GM10847 (cell line): ENCODE measurements around the gene EPS8L2.

Source experiments
- POLR2A ChIP-seq: IDR thresholded peaks from 2 replicates; pipeline ENCODE4 v1.6.1; 2011; ENCODE audit not compliant: insufficient read length; ENCODE audit errors: extremely low read depth

EPS8L2 gene

GRCh38 chr11:708511-708910 is 2.5 kb downstream of the EPS8L2 start:
- no peak for TF ChIP-seq POLR2A

DNA sequence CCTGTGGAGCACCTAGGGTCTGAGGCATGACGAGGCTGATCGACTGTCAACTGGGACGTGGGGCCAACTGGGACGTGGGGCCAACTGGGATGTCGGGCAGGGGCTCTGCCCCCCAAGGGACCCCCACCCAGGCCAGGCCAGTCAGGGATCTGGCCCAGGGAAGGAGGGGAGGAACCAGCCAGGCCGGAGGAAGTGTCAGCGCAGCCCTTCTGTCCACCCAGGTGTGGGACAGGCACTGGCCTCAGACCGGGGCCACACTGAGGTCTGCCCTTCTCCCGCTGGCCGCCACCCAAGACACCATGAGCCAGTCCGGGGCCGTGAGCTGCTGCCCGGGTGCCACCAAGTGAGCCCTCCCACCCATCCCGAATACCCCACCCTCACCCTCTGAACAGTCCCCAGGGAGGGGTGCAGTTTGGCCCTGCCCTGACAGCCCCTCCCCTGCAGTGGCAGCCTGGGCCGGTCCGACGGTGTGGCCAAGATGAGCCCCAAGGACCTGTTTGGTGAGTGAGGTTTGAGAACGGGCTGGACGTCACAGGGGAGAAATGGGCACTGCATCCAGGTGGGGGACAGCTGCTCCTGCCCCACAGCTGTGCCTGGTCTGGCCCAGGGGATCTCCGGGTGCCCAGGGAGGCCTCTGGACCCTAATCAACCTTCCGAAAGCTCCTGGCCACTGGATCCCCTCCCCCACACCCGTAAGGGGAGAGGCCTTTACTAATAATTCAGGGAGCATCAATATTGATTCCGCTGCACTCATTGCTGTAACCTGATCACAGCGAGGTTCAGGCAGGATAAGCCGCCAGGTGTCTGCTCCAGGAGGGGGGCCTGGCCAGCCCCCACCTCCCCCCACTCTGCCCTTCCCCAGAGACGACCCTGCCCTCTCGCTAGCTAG is 3.3 kb downstream of the EPS8L2 start:
- no peak for TF ChIP-seq POLR2A

DNA sequence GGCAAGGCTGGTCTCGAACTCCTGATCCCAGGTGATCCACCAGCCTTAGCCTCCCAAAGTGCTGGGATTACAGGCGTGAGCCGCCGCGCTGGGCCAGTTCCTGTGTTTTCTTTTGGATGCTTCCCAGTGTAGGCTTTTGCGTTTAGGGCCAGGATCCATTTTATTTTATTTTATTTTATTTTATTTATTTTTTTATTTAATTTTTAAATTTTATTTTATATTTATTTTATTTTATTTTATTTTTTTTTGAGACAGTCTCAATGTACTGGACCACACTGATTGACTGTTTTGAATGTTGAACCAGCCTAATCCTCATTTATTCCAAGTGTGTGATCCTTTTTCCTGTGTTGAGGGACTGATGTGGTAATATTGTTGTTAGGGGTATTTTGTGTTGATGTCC is 8.4 kb downstream of the EPS8L2 start:
- TF ChIP-seq POLR2A, result no peak

DNA sequence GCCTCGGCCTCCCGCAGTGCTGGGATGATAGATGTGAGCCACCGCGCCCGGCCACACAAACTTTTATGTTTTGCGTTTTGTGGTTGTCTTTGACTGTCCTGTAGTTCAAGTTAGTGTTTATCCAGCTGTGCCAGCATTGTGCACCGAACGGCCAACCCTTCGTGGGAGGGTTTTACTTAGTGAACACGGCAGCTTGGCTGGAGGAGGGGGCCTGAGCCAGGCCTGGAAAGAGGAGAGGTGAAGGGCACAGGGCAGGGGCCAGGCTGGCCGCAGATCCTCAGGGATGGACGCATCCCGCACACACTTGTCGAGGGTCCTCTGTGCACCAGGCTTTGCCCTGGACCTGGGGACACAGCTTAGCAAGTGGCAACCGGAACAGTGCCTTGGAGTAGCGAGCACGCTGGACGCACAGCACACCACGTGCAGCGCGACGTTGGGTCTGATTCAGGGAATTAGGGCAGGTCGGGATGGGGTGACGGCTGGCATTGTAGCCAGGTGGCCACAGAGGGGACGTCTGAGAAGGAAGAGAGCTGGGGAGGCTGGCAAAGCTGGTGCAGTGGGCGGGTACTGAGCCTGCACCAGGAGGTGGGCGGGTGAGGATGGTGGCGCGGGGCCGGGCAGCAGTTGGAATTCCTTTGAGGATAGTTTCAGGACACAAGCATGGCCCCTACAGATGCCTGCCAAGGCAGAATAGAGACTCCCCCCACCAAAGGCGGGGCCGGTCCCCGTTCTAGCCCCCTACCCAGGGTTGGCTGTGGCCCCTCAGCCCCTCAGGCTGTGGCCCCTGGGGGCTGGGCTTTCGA is 13.4 kb downstream of the EPS8L2 start:
- no peak for TF ChIP-seq POLR2A

GRCh38 chr11:720017-720641 is 14.1 kb downstream of the EPS8L2 start:
- TF ChIP-seq POLR2A, result no peak

DNA sequence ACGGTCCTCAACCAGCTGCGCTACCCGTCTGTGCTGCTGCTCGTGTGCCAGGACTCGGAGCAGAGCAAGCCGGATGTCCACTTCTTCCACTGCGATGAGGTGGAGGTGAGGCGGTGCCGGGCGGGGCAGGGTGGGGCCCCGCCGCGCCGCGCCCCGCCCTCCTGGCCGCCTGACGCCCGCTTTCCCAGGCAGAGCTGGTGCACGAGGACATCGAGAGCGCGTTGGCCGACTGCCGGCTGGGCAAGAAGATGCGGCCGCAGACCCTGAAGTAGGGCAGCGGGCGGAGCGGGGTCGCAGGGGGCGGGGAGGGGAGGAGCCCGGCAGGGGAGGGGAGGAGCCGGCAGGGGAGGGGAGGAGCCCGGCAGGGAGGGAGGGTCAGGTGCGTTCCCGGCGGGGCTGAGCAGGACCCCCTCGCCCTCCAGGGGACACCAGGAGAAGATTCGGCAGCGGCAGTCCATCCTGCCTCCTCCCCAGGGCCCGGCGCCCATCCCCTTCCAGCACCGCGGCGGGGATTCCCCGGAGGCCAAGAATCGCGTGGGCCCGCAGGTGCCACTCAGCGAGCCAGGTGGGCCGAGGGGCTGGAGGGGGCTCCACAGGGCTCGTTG is 14.7 kb downstream of the EPS8L2 start:
- TF ChIP-seq POLR2A, result no peak

GRCh38 chr11:721247-721740 is 15.3 kb downstream of the EPS8L2 start:
- TF ChIP-seq POLR2A, result no peak

- no peak for TF ChIP-seq POLR2A
These were observed 15.8 kb downstream of the EPS8L2 start for GRCh38 chr11:721741-722345.

GRCh38 chr11:722346-722811 is 16.3 kb downstream of the EPS8L2 start:
- no peak for TF ChIP-seq POLR2A

DNA sequence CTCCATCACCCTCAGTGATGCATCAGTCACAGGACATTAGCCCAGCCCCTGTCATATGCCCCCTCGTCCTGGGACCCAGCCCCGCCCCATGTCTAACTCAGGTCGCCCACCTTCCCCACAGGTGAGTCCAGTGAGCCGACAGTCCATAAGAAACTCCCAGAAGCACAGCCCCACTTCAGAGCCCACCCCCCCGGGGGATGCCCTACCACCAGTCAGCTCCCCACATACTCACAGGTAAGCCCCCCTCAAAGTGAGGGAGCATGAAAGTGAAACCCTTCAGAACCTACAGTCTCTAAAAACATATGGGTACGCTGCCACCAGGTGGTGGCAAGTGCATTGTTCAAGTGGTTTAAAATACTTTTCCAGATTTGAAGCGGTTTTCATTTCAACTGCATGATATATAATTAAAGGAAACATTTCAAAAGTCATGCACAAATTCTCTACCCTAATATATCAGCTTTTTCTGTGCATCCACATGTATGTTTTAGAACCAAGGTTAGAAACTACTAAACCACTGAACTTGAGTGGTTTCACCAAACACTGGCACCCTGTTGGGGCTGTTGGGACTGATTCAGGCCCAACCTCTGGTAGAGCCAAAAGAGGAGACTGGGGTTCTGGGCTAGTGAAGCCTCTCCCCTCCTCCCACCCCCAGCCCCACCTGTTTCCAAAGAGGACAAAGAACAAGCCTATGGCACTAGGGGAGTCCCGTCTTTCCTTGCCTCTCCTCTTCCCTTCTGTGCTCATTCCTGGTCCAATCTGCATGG is 17.3 kb downstream of the EPS8L2 start:
- TF ChIP-seq POLR2A, result no peak

DNA sequence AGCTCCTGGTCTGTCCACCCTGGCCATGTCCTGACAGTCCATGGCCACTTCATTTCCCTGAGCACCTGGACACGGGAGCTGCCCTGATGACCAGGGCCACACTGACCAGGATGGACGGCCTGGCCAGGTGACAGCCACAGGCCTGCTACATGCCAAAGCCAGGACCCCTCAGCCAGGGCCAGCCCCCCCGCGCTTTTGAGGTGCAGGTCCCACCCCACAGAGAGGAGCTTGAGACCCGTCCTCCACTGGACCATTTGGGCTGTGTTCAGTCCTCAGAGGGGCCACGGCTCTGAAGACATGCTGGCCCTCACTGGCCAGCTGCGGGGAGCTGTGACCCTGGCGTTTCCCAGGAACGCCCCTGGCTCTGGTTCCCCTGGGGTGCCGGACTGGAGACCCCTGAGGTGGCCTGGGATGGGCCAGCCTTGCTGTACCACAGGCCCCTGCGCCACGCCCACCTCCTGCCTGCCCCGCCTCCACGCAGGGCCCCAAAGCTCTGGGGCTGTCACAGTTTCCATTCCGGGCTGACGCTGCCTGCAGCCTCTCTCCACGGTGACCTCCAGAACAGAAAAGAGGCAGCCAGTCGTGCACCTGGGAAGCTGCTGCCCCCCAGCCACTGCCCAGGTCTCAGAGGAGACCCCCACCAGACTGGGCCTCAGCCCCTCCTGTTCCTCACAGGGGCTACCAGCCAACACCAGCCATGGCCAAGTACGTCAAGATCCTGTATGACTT is 18.2 kb downstream of the EPS8L2 start:
- no peak for TF ChIP-seq POLR2A

DNA sequence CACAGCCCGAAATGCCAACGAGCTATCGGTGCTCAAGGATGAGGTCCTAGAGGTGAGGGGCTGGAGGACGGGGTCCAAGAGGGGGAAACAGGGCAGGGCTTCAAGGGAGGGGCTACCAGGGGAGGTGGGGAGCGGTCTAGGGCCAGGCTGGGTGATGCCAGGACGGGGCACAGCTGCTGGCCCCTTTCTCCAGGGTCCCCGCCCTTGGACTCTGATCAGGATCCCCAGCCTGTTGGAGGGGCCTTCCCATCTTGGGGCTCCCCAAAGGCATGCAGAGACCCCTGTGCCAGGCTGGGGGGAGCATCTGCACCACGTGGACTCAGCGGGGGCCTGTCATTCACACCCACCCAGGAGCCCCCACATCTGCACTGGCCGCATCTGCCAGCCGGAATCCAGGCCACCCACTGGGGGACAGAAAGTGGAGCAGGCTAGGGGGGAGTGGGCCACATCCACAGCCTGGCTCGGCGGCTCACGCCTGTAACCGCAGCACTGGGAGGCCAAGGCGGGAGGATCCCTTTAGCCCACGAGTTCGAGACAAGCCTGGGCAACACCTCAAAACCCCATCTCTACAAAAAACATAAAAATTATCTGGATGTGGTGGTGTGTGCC is 18.9 kb downstream of the EPS8L2 start:
- TF ChIP-seq POLR2A, result no peak
